ENCODE results near the gene NCAN. TPM values are rescaled to one million over a fixed set of nuclear protein-coding genes. Genes with fewer than 3 reads are reported as not detected.

The NCAN gene
- total and polyA plus RNA-seq, 9 of the 15 experiments (the other 6 are each of a cell fraction or from before 2014, with no cell fraction given), result 0.04 TPM; not detected in 8

GRCh38 chr19:19203012-19203856 is 8.5 kb upstream of the NCAN start, which contains the start of gene NR2C2AP (continued):
- TF ChIP-seq ARID4B (CRISPR knock-in tag; IDR thresholded peaks at IDR 0.05), result peak; percentile 51; the same call in 1 of the 2 replicates
- TF ChIP-seq ZBTB33 (CRISPR knock-in tag; IDR thresholded peaks at IDR 0.05), result peak; percentile 33; the same call in 1 of the 2 replicates
- peak; percentile 48; the same call in 1 of the 2 replicates for TF ChIP-seq ATF7 (IDR thresholded peaks at IDR 0.05)
- 0 out of 2 replicates have a peak, but pooled peaks have one; percentile 5 for TF ChIP-seq NFIC (IDR thresholded peaks at IDR 0.05)
- TF ChIP-seq NCOA6 (IDR thresholded peaks at IDR 0.05), result no peak
- peak; percentile 55 for TF ChIP-seq GABPA (tag; conservative IDR thresholded peaks at IDR 0.05; ENCODE audit: low read depth)
- TF ChIP-seq EGR1 (conservative IDR thresholded peaks at IDR 0.05), result peak; percentile 63
- TF ChIP-seq YBX1 (IDR thresholded peaks at IDR 0.05), result no peak
- no peak for TF ChIP-seq NR2C1 (IDR thresholded peaks at IDR 0.05)
- no peak for TF ChIP-seq NR2C1 (tag; IDR thresholded peaks at IDR 0.05)
- TF ChIP-seq ZNF589 (CRISPR knock-in tag; IDR thresholded peaks at IDR 0.05; ENCODE audit: low read depth), result 0 out of 2 replicates have a peak, but pooled peaks have one; percentile 60
- no peak for TF ChIP-seq ZNF212 (CRISPR knock-in tag; IDR thresholded peaks at IDR 0.05)
- TF ChIP-seq POLR3G (IDR thresholded peaks at IDR 0.05; ENCODE audit: extremely low read depth, insufficient read length, insufficient replicate concordance), result no peak
- no peak for TF ChIP-seq ZFP30 (CRISPR knock-in tag; IDR thresholded peaks at IDR 0.05; ENCODE audit: borderline replicate concordance)
- TF ChIP-seq PRDM10 (IDR thresholded peaks at IDR 0.05; ENCODE audit: partially characterized antibody), result peak; percentile 42
- no peak for TF ChIP-seq CHCHD3 (CRISPR knock-in tag; IDR thresholded peaks at IDR 0.05)
- TF ChIP-seq ZNF134 (CRISPR knock-in tag; conservative IDR thresholded peaks at IDR 0.05), result no peak
- TF ChIP-seq SIX5 (IDR thresholded peaks at IDR 0.05; ENCODE audit: borderline replicate concordance in 1 of 2, insufficient read depth in 1 of 2, low read depth in 1 of 2, low read length in 2 of 2), result no peak
- TF ChIP-seq PHB2 (IDR thresholded peaks at IDR 0.05; ENCODE audit: low read depth), result no peak

All from K562 (cell line).